HUES64 (cell line): ENCODE data around the gene UBE2N.
"Not testable (repeated sequence)": the region's sequence is repeated elsewhere in the genome, so short reads cannot be mapped to it uniquely, and the experiment has no call there.

ENCODE experiments used
- H3K27ac ChIP-seq: 2 replicates; pipeline ENCODE4 v1.7.0; 2013; ENCODE audit warnings: low read depth, low read length, inconsistent platforms
- H3K27me3 ChIP-seq: 2 replicates; pipeline ENCODE4 v1.6.1; 2013; ENCODE audit warnings: mild to moderate bottlenecking, low read length; ENCODE audit not compliant: insufficient read depth
- H3K36me3 ChIP-seq: 2 replicates; pipeline ENCODE4 v1.6.1; 2013; ENCODE audit warnings: mild to moderate bottlenecking, low read length; ENCODE audit not compliant: insufficient read depth
- H3K4me1 ChIP-seq: 2 replicates; pipeline ENCODE4 v1.6.1; 2013; ENCODE audit warnings: mild to moderate bottlenecking, low read length, moderate library complexity; ENCODE audit not compliant: insufficient read depth
- H3K4me3 ChIP-seq: 2 replicates; pipeline ENCODE4 v1.5.1; 2013; ENCODE audit warnings: mild to moderate bottlenecking, low read length, moderate library complexity
- H3K9ac ChIP-seq: 2 replicates; pipeline ENCODE4 v1.6.1; 2013; ENCODE audit warnings: mild to moderate bottlenecking, low read depth, low read length
- H3K9me3 ChIP-seq: 2 replicates; pipeline ENCODE4 v1.6.1; 2013; ENCODE audit warnings: low read depth, low read length; ENCODE audit not compliant: insufficient read depth
- WGBS: fragments of 150-250, 120-280 bp; methylation state at CpG from one replicate; pipeline ENCODE4 v1.1.7; 2013; ENCODE audit warnings: missing lambda C conversion rate; 5-methylcytosine and 5-hydroxymethylcytosine counted together

The UBE2N gene

DNA sequence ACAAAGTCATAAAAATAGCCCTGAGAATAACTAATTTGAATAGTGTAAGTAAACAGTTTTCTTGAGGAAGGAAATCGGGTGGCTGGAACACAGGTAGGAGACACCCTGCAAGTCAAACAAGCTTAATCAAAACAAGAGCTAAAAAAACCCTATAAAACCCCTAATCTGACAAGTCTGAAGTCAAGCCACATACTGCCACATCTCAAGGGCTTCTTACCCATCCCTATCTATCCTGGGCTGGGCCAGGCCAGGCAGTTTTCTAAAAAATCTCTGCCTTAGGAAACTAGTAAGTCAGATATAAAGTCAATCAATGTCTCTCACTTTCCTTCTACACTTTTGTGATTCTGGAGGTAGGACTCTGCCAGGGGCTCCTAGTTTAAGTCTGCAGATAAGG, 15.3 kb downstream of the UBE2N start:
- H3K9me3 ChIP-seq: no peaks in the 10 kb centered on the region
- H3K27ac ChIP-seq: no peak overlapping the region
- no peak overlapping the region for H3K9ac ChIP-seq
- 100% methylated on average over 1 of the region's 1 CpG for WGBS
- peaks cover 42% of the 10 kb centered on the region for H3K4me1 ChIP-seq
- H3K36me3 ChIP-seq: no peaks in the 10 kb centered on the region
- H3K27me3 ChIP-seq: no peaks in the 10 kb centered on the region
- no peak overlapping the region for H3K4me3 ChIP-seq

GRCh38 chr12:93425736-93426411, 15.9 kb downstream of the UBE2N start:
- Histone ChIP-seq H3K4me1 (peaks cover 44% of the 10 kb centered on the region), H3K27ac (no peak overlapping the region), H3K9ac (no peak overlapping the region), H3K9me3 (no peaks in the 10 kb centered on the region), H3K27me3 (no peaks in the 10 kb centered on the region), H3K36me3 (no peaks in the 10 kb centered on the region), H3K4me3 (no peak overlapping the region)
- WGBS: 91% methylated on average over 8 of the region's 8 CpGs

DNA sequence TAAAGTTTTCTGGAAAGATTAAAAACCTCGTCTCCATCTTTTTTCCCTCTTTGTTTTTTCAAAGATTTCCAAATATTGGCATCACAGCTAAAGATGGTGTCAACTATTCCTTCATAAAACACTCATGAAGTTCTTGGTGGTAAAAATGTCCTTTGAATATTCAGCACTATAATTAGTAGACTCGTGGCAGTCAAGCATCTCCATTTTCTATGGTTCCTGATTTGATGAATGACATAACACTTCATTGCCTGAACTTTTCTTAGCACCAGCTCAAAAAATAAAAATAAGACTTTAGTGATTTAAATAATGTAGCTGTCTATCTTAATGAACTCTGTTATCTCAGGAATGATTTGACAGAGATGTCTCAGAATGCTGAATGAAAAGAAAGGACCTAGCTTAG, 19.7 kb downstream of the UBE2N start:
- Histone ChIP-seq H3K9me3 (no peaks in the 10 kb centered on the region), H3K9ac (no peak overlapping the region), H3K4me3 (no peak overlapping the region), H3K27ac (no peak overlapping the region), H3K4me1 (peaks cover 44% of the 10 kb centered on the region), H3K27me3 (no peaks in the 10 kb centered on the region), H3K36me3 (no peaks in the 10 kb centered on the region)
- no CpG with 5 or more reads among the region's 2 CpGs for WGBS

GRCh38 chr12:93419388-93420034, 22.2 kb downstream of the UBE2N start:
- H3K4me3 ChIP-seq: no peak overlapping the region
- H3K4me1 ChIP-seq: peaks cover 34% of the 10 kb centered on the region
- no peaks in the 10 kb centered on the region for H3K9me3 ChIP-seq
- no peaks in the 10 kb centered on the region for H3K36me3 ChIP-seq
- H3K9ac ChIP-seq: no peak overlapping the region
- no peaks in the 10 kb centered on the region for H3K27me3 ChIP-seq
- 36% methylated on average over 1 of the region's 1 CpG for WGBS
- H3K27ac ChIP-seq: no peak overlapping the region

- no peaks in the 10 kb centered on the region for H3K27me3 ChIP-seq
- H3K4me1 ChIP-seq: peaks cover 19% of the 10 kb centered on the region
- H3K9ac ChIP-seq: no peak overlapping the region
- WGBS: 96% methylated on average over 4 of the region's 4 CpGs
- H3K27ac ChIP-seq: no peak overlapping the region
- no peaks in the 10 kb centered on the region for H3K36me3 ChIP-seq
- no peaks in the 10 kb centered on the region for H3K9me3 ChIP-seq
- no peak overlapping the region for H3K4me3 ChIP-seq
These were observed 23.7 kb downstream of the UBE2N start for GRCh38 chr12:93417967-93418480.

DNA sequence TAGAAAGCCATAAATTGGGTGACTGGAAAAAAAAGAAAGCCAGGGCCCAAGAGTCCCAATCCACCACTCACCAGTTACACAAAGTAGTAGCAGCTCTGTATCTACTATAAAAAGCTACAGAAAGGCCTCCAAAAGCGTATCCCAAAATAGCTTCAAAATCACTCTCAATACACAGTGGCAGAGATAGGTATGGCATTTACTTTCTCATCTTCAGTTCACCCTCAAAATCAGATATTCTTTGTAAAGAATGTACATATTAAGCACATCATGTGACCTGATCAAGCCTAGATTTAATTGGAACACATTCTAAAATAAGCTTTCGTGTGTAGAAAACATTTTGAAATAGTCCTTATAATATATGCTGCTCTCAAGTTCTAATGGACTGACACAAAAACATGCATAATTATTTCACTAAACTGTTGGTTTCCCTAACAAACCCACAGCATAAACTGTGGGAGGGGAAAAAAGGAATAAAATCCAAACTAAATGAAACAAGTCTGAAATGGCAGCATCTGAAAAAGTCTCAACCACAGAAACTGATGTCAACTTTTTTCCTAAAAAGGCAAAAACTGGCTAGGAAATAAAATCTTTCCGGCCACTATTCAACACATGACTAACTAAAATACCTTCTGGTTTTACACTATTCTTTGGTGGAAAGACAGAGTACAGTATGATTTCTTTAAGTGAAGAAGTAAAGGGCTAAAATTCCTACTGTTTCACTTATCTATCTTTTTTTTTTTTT, 25.9 kb downstream of the UBE2N start:
- H3K9me3 ChIP-seq: no peaks in the 10 kb centered on the region
- no peak overlapping the region for H3K27ac ChIP-seq
- 97% methylated on average over 3 of the region's 3 CpGs for WGBS
- peaks cover 6% of the 10 kb centered on the region; the same call in 1 of the 2 replicates for H3K4me1 ChIP-seq
- peaks cover 8% of the 10 kb centered on the region for H3K36me3 ChIP-seq
- H3K9ac ChIP-seq: no peak overlapping the region
- no peak overlapping the region for H3K4me3 ChIP-seq
- no peaks in the 10 kb centered on the region for H3K27me3 ChIP-seq

GRCh38 chr12:93413064-93413463, 28.7 kb downstream of the UBE2N start:
- 96% methylated on average over 3 of the region's 3 CpGs for WGBS
- Histone ChIP-seq H3K9me3 (no peaks in the 10 kb centered on the region), H3K9ac (no peak overlapping the region), H3K4me1 (peaks cover 6% of the 10 kb centered on the region; the same call in 1 of the 2 replicates), H3K27ac (no peak overlapping the region), H3K36me3 (peaks cover 37% of the 10 kb centered on the region), H3K4me3 (no peak overlapping the region), H3K27me3 (no peaks in the 10 kb centered on the region)

GRCh38 chr12:93412396-93412795, 29.4 kb downstream of the UBE2N start:
- H3K4me1 ChIP-seq, H3K27me3 ChIP-seq, H3K27ac ChIP-seq, H3K9ac ChIP-seq, H3K4me3 ChIP-seq, H3K9me3 ChIP-seq: not testable (repeated sequence)
- peaks cover 43% of the 10 kb centered on the region for H3K36me3 ChIP-seq
- 95% methylated on average over 6 of the region's 8 CpGs for WGBS

DNA sequence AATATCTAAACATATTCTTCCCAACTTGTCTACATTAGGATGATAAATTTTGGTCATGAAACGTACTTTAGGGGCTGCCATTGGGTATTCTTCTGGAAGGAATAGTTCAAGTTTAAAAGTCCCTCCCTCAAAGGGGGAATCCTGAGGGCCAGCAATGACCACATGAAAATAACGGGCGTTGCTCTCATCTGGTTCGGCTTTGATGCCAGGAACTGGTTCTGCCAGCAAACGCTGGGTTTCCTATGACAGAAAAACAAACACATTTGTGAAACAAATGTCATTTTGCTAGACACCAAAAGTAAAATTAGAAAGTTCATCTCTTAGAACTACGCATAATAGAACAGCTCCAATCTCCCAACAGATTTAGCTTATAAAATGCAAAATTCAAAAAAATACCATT, 30.7 kb downstream of the UBE2N start:
- H3K36me3 ChIP-seq: peaks cover 55% of the 10 kb centered on the region
- H3K27me3 ChIP-seq, H3K4me1 ChIP-seq, H3K9ac ChIP-seq, H3K27ac ChIP-seq, H3K9me3 ChIP-seq, H3K4me3 ChIP-seq: not testable (repeated sequence)
- 91% methylated on average over 6 of the region's 6 CpGs for WGBS

GRCh38 chr12:93409343-93410187, 32.2 kb downstream of the UBE2N start:
- H3K36me3 ChIP-seq: peaks cover 55% of the 10 kb centered on the region
- not testable (repeated sequence) for H3K9ac ChIP-seq, H3K4me3 ChIP-seq, H3K9me3 ChIP-seq, H3K4me1 ChIP-seq, H3K27ac ChIP-seq, H3K27me3 ChIP-seq
- 96% methylated on average over 3 of the region's 4 CpGs for WGBS

GRCh38 chr12:93408813-93409212, 32.9 kb downstream of the UBE2N start:
- Histone ChIP-seq H3K9me3 (no peaks in the 10 kb centered on the region), H3K9ac (no peak overlapping the region), H3K36me3 (peaks cover 55% of the 10 kb centered on the region), H3K4me3 (no peak overlapping the region), H3K4me1 (no peaks in the 10 kb centered on the region), H3K27me3 (no peaks in the 10 kb centered on the region), H3K27ac (no peak overlapping the region)
